HG02610 (cell line): Measurements from ENCODE around the gene MPG.

ENCODE experiments used
- ATAC-seq: cut with Tn5 transposase; IDR thresholded peaks from one replicate; pipeline ENCODE4 v1.9.1; 2021; ENCODE audit warnings: mild to moderate bottlenecking, moderate library complexity; ENCODE audit not compliant: unreplicated experiment

The MPG gene

DNA sequence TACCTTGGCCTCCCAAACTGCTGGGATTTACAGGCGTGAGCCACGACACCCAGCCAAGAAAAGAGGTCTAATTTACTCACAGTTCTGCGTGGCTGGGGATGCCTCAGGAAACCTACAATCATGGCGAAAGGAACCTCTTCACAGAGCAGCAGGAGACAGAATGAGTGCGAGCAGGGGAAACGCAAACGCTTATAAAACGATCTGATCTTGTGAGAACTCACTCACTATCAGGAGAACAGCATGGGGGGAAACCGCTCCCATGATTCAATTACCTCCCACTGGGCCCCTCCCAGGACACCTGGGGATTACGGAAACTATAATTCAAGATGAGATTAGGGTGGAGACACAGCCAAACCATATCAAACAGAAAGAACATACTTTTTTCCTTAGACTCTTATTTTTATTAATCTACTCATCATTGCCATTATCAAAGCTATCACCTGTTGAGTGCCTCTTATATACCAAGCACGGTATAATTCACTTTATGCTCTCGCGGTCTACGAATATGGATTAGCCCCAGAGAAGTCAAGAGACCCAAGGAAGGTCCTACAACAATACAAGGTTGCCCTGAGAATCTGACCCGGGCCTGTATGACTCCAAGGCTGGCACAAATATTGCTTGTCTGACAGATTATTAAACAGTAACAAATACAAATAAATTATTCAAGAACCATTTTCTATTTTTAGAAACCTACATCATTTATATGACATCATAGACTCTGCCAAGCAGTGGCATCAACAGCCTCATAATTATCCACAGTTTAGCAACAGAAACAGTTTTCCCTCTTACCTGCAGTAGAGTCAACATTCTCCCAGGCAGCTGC is 27.0 kb upstream of the MPG start:
- ATAC-seq = no peak

DNA sequence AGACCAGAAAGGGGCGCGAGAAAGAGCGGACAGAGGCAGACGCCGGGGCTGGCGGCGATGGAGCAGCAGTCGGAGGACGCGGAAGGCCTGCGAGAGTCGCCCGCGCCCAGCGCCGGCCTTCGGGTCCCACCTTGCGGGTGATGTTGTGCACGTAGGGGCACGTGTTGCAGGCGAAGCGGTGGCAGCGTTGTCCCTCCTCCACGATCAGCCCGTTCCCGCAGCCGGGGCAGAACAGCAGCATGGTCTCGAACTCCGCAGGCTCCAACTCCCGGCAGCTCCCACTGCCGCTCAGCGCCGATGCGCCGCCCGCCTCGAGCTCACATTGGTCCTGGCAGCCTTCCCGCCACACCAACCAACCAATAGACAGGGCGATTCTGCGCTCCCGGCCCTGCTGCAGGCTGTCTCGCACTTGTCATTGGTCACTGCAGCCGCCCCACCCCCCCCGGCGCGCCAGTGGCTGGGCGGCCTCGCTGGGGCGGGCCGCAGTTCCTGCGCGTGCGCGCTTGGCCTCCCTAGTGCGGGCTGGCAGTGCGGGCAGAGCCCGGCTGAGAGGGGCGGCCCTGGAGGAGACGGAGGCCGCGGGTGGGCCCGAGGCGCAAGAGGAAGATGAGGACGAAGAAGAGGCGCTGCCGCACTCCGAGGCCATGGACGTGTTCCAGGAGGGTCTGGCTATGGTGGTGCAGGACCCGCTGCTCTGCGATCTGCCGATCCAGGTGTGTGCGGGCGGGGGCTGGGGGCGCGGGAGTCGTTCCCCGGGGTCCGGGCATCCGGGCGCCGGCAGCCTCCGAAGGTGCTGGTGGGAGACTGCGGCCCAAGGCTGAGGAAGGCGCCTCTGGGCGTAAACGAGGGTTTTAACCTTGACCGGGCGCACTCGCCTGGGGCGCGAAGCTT is 24.4 kb upstream of the MPG start, which contains the start of the genes POLR3K and SNRNP25:
Gene POLR3K (minus strand): TSS at position 263 of the 891 bp plus-strand sequence. CDS start 22 bp downstream, at position 241.
Gene SNRNP25 (plus strand): TSS at position 483 of the 891 bp plus-strand sequence. CDS start 189 bp downstream, at position 672.
- peak; percentile 95 for ATAC-seq

DNA sequence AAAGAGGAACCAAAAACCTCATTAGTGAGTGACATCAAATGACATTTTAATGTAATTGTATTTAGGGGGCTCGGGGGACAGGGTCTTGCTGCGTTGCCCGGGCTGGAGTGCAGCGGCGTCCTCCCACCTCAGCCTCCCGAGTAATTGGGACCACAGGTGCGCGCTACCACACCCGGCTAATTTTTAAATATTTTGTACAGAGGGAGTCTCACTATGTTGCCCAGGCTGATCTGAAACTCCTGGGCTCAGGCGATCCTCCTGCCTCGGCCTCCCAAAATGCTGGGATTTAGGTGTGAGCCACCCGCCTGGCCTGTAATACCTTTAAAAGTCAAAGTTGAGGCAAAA is 23.8 kb upstream of the MPG start:
- no peak for ATAC-seq

DNA sequence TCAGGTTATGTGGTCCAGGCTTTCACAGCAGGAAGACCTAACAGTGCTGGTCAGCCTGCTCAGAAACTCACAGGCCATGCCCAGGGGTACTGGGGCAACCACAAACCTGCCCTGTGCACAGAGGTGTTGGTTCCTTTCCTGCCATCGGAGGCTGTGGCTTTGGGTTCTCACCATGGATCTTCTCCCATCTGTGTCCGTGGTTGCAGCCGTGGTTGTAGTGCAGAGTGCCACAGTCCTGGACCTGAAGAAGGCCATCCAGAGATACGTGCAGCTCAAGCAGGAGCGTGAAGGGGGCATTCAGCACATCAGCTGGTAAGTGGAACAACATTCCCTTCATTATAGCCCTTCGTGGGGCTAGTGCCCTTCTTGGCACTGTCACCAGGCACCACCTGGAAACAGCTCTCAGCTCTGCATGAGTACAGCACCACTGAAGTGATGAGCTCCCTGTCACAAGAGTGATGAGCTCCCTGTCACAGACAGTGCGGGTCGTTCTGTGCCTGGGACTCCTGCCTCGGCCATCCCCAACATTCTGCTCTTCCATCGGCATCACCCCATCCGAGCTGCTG is 22.4 kb upstream of the MPG start:
- ATAC-seq = no peak

DNA sequence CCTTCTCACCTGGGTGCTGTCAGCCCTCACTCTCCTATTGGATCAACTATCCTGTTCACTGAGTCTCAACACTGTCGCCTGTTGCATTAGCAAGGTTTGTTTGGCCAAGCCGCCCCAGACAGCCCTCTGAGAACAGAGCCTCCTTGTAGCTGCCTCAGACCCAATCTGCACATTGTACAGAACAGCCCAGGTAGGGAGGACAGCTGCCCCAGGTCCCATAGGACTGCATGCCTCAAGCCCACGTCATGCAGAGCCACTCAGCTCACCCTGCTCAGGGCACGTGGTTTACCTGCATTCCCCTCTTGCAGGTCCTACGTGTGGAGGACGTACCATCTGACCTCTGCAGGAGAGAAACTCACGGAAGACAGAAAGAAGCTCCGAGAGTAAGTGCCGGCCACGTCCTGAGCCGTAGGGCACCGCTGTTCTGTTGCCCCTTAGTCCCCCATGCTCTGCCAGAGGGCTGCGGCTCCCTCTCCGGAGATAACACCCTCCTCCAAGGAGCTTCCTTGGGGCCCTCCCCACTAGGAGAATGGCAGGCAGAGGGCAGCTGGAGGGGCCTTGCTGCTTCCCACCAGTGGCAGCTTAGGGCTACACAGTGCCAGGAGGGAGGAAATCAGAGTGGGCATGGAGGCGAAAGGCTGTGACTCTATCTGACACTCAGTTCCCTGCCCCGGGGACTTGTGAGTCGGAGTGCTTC is 21.6 kb upstream of the MPG start:
- no peak for ATAC-seq

DNA sequence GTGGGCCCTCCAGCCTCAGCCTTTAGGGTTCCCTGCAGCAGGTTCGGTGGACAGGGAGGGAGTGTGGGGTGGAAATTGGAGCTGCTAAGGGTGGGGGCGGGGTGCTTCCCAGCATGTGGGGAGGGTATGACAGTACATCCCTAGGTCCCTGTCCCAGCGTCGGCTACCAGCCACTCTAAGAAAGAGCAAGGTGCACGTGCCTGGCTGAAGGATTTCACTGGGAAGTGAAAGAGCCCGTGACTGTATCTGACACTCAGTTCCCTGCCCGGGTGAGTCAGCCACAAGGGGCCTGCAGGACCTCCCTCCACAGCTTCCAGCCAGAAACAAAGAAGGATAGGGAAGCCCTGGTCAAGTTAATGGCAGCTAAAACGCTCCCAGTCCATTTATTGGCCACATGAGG is 20.3 kb upstream of the MPG start:
- ATAC-seq = no peak

DNA sequence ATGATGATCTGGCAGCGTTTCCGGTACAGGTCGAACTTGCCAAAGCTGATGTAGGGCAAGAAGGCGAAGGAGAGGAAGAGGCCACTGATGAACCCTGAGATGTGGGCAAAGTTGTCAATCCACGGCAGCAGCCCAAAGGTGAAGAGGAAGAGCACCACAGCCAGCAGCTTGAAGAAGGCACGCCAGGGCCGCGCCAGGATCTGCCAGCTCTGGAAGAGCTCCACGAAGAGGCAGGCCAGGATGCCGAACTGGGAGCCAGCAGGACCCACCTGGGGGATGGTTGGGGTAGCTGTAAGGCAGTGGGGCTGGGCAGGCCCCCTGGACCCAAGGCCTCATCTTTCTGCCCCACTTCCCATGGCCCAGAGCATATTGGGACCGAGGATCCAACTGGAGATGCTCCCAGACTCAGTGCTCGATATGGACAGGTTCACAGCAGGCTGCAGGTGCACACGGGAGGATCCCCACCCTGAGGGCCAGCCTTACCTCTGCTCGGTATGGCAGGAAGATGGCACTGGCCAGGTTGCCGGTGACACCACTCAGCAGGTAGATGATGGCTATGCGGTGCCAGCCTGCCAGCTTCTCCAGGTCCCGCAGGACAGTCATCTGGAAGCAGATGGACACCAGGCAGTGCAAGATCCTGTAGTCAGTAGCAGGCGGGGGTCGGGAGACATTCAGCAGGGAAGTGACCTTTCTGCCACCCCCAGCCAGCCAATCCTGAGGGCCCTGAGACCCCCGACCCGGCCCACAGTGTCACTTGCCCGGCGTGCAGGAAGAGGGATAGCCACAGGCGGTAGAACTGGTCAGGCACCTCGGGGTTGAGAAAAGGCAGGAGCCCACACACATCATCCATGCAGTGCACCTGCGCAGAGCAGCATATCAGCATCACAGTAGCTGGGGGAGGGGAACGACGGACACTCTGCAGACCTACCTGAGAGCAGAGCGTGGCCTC is 19.3 kb upstream of the MPG start:
- ATAC-seq = no peak

DNA sequence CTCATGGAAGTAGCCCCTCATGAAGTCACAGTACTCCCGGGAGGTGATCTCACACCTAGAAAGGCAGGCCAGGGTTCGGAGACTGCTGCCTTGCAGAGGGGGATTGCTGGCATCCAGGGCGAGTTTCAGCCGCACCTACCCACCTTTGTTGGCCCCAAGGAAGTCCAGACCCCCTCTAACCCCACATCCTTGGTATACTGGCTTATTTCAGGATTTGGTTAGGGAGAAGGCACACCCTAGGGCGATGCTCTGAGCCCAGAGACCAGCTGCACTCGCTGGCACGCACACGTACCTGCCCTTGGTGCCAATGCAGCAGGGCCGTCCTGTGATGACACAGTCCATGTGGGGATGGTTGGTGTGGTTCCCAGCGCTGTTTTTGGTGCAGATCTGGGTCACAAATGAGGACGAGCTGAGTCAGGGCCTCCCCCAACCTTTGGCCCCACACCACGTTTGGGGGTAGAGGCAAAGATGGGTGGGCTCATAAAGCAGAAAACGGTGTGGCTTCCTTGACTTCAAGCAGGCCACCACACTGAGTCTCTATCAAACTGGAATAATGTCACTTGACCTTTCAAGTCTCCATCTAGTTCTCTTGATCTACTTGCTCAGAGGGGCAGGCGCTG is 18.5 kb upstream of the MPG start:
- no peak for ATAC-seq

DNA sequence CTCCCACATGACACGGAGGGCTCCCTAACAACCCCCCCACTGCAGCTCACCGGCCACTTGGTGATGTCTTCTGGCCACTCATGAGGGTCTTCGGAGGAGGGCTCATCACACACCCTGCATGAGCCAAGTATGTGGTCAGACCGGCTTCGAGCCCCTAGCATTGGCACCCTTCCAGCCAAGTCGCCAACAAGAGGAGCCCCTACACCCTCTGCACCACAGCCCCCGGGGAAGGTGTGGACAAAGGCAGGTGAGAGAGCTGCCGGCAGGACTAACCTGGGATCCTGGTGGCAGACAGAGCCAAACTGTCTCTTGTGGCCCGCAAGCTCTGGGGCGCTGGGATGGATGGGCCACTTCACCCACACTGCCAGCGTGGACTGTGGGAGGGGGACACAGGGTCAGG is 17.9 kb upstream of the MPG start:
- no peak for ATAC-seq

DNA sequence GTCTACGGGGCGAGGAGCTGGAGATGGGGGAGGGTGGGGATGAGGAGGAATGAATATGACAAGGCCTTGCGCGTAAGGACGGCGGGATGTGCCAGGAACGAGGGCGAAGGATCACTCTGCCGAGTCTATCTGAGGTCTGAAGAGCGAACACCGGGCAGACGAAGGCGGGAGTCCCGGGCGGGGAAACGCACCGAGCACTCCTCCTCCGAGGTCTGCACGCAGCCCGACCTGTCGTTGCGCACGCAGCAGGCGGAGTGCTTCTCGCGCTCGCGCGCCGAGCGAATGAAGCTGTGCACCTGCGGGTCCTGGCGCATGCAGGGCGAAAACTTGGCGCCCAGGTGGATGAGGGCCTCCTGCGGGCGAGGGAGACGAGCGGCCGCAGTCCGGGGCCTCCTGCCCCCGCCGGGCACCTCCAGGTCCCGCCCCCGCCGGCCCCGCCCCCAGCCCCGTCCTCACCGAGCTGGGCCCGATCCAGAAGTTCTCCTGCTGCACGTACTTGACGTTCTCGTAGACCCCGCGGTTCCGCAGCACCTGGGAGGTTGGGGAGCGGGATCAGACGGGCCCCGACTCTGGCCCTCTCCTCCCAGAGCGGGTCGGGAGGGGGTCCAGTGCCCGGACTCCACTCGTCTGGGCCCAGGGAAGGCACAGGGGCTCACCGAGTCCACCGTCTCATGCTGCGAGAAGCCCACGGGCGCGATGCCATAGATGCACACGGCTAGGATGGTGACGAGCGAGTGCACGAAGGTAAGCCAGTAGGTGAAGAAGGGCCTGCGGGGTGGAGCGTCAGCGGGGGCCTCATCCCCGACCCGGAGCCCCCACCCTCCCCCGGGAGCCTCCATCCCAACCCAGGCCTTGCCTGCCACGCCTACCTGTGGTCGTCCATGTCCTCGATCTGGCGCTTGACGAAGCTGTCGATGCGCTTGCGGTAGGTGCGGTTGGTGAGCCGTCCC is 16.8 kb upstream of the MPG start:
- ATAC-seq = no peak

DNA sequence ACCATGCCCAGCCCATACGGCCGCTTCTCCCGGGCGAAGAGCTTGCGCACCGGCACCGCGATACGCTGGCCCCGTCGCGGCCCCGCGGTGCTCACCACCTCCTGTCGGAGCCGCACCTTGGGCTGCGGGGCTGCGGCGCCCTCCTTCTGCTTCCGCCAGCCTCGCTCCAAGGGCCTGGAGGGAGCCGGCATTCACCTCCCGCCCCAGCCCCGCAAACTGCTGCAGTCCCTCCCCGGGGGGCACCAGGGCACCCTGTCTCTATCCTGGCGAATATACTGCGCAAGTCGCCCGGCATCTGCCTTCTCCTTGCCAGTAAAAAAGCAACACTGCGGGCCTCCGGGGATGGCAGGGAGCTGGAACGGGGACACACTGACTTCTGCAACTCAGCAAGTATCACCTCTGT is 16.1 kb upstream of the MPG start:
- ATAC-seq = no peak

DNA sequence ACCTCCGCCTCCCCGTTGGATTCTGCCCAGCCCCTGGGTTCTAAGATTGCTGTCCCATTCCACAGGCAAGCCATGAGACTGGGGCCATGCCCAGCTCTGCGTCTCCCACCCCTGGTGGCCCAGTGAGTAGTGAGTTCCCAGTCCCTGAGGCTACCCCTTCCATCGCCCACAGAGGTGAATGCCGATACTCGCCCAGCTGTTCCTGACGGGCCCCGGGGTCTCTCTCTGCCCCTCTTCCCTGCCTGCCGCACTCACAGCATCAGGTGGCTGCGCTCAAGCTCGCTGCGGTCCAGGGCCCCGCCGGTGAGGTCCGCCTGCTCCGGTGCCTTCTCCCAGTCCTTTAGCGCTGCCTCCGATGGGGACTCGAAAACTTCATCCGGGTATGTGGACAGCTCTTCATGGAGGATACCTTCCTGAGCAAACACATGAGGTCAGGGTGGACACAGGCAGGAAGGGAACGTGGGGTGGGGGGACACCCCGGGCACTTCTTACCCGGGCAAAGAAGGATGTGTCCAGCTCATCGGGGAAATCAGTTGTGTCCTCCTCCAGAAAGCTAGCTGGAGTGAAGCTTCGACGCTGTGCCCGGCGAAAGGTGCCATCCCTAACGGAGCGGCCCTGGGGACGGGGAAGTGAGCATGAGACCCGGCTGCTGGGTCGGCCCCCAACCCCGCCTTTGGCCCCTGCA is 15.6 kb upstream of the MPG start:
- ATAC-seq = no peak

DNA sequence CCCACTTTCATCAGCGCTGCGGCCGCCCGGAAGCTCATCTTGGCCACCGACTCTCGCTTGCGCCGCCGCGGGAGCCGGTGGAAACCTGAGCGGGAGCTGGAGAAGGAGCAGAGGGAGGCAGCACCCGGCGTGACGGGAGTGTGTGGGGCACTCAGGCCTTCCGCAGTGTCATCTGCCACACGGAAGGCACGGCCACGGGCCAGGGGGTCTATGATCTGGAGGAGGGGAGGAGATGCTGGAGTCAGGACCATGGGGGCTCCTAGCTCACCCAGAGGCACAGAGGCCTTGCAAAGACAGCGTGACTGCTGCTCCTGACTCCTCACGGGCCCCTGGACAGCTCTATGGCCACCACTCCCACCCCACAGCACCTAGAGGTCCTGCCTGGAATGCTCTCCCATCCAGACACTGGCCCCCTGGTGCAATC is 15.0 kb upstream of the MPG start:
- no peak for ATAC-seq

DNA sequence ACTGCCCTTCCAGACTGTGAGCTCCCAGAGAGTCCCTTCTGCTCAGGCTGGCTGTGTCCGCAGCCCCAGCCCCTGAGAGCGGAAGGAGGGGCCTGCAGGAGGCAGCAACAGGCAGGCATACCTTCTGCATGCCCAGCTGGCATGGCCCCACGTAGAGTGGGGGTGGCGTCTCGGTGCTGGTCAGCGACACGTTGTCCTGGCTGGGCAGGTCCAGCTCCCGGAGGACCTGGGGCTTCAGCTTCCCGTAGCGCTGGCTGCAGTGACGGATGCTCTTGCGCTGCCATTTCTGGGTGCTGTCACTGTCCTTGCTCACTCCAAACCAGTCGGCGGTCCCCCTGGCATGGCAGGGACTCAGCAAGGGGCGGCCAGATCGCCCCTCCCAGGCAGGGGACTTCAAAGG is 14.6 kb upstream of the MPG start:
- ATAC-seq = no peak

DNA sequence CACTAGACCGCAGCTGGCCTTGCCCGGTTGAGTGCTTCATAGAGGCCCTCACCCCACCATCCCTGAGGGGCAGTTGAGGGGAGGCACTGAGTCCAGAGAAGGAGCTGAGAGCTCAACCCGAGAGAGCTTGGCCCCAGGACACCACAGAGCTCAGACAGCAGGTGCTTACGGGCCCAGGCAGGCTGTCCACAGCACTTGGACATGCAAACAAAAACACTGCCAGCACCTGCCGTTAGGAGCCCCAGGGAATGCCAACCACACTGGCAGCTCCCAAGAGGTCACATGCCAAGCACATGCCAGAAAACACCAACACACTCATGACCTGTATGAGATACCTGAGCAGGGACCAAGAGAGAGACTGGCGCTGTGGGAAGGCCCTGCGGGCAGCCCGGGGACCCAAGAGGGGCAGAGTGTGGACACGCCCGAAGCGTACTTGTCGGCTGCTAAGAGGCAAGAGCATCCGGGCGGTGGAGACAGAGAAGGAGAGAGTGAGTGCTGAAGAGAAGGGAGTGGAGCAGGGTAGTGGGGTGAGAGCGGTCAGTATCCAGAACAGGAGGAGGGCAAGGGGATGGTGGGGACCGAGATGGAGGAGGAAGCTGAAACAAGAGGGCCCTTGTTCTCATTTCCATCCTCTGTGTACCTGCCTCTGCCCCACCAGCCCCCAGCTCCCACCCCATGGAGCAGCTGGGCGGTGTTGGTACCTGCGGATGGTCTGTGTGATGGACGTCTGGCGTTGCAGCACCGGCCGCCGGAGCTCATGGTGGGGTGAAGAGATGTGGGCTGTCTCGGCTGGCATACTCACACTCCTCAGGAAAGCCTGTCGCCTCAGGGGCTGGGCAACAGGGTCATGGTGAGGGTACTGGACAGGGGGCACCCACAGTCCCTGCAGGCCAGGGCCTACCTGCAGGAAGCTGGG is 13.8 kb upstream of the MPG start:
- no peak for ATAC-seq

DNA sequence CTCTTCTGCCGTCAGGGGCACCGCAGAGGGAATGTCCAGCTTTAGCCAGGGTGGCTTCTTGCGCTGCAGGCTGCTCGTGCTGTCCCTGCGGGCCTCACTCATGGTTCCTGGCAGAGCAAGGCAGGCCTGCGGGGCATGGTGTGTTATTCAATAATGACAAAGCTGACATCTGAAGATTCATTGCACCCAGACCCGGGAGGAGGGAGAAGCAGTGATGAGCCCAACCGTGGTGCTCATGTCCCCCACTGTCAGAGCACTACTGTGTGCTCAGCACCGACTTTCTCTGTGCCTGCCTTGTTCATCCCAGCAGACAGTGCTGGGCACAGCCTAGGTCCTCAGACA is 13.1 kb upstream of the MPG start:
- no peak for ATAC-seq

DNA sequence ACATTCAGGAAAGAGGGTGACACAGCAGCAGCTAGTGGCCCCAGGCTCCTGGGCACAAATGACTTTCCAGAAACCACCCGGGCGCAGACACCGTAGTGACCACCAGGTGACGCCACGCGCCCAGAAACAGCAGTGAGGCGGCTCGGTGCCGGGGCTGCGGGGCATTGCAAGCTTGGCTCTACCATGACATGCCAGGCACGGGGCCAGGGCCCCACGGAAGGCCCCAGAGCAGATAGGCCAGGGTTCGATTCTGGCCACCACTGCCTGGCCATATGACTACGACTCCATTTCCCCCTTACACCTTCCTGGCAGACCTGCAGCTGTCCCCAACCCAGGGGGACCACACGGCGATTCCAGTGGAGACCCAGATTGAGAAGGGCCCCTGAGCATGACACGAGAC is 12.3 kb upstream of the MPG start:
- ATAC-seq = no peak
